GM13977 (cell line): ENCODE measurements around the gene SMC1B.

ENCODE experiments used
- DNase-seq: peaks from one replicate; pipeline ENCODE4 v3.0.0; 2012; ENCODE audit warnings: low spot score
- CTCF ChIP-seq: IDR thresholded peaks from 2 replicates; pipeline ENCODE4 v1.5.1; 2012; ENCODE audit warnings: mild to moderate bottlenecking, control low read depth; ENCODE audit not compliant: insufficient read depth; ENCODE audit errors: extremely low read depth, missing control alignments
- in situ Hi-C: fragments of 300-500 bp; cut with MboI; formaldehyde crosslinking; loops from one replicate; pipeline ENCODE4 v1.12.0; 2022; ENCODE audit warnings: low sequenced_read_pairs, low pct_unique_long_range_greater_than_20kb, mixed read lengths, inconsistent platforms; ENCODE audit not compliant: unreplicated experiment

Gene SMC1B

GRCh38 chr22:45312856-45313255, 100.5 kb downstream of the SMC1B start:
- DNase-seq: no peak
- TF ChIP-seq CTCF: no peak
- in situ Hi-C loops: no loop called here

- no peak for DNase-seq
- in situ Hi-C loops: no loop called here
- TF ChIP-seq CTCF: no peak
Observed at GRCh38 chr22:45312415-45312814, 101.0 kb downstream of the SMC1B start.

GRCh38 chr22:45310977-45311531, 102.3 kb downstream of the SMC1B start:
- no peak for DNase-seq
- no peak for TF ChIP-seq CTCF
- in situ Hi-C loops: no loop called here

GRCh38 chr22:45310331-45310976, 102.9 kb downstream of the SMC1B start:
- in situ Hi-C loops: no loop called here
- no peak for TF ChIP-seq CTCF
- no peak for DNase-seq

GRCh38 chr22:45309422-45310227, 103.8 kb downstream of the SMC1B start, which contains the start of gene FAM118A:
Gene FAM118A, plus strand, starts transcription at chr22:45309934. Its CDS starts 12,446 bp downstream, at chr22:45322380.
- DNase-seq: peak; percentile 98
- in situ Hi-C loops: no loop called here
- peak; percentile 17 for TF ChIP-seq CTCF

- in situ Hi-C loops: no loop called here
- no peak for TF ChIP-seq CTCF
- DNase-seq: no peak
Observed at GRCh38 chr22:45308957-45309421, 104.4 kb downstream of the SMC1B start.
